Kidney epithelial cell (primary cell): ENCODE results near the gene HAUS7. TPM values are rescaled to one million over a fixed set of nuclear protein-coding genes. Genes with fewer than 3 reads are reported as not detected.

Experiments
- DNase-seq: peaks from one replicate; pipeline ENCODE4 v3.0.0-alpha.2; 2010; ENCODE audit warnings: low read depth
- H3K27me3 ChIP-seq: 2 replicates; pipeline ENCODE4 v1.6.0; 2011; ENCODE audit warnings: low read length; ENCODE audit not compliant: control insufficient read depth, insufficient read depth
- H3K36me3 ChIP-seq: 2 replicates; pipeline ENCODE4 v1.5.1; 2011; ENCODE audit warnings: low read length; ENCODE audit not compliant: control insufficient read depth, insufficient read depth
- H3K4me3 ChIP-seq: 2 replicates; pipeline ENCODE4 v1.5.1; 2011; ENCODE audit warnings: low read depth, mild to moderate bottlenecking, control low read depth, low read length
- total RNA-seq: library from RNA; depleted of rRNA; stranded (reverse); fragments of >200 nt; gene quantifications from 2 replicates; pipeline ENCODE4 v1.2.3, GENCODE V29; 2015
- TF ChIP-seq, protein P1 (sequence below): IDR thresholded peaks from 2 replicates; pipeline ENCODE4 v1.5.1; 2011; ENCODE audit warnings: mild to moderate bottlenecking, moderate library complexity, low read length, control low read depth, inconsistent platforms; ENCODE audit not compliant: insufficient read depth, poor library complexity, severe bottlenecking

Gene HAUS7
- total RNA-seq, 1 donor from 2014 or later, result 25.8 TPM

DNA sequence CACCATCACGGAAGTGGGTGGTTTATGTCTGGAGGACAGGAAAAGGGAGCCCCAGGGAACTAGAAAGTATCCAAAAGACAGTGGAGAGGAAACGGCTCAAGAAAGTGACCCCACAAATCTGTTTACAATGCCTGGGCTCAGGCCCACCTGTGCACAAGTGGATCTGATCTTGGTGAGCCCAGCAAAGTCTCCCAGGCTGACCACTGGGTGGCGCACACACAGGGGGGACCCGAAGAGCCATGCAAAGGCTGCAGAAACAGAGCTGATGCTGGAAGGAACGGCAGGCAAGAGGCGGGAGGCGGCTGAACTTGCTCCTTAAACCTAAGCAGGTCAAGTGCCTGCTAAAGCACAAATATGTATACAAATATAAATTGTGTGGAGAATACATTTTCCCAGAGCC, 9.6 kb downstream of the HAUS7 start:
- DNase-seq, result no peak
- Histone ChIP-seq H3K27me3 (no peaks in the 10 kb centered on the region), H3K4me3 (no peak overlapping the region), H3K36me3 (no peaks in the 10 kb centered on the region)
- TF ChIP-seq, protein P1, sequence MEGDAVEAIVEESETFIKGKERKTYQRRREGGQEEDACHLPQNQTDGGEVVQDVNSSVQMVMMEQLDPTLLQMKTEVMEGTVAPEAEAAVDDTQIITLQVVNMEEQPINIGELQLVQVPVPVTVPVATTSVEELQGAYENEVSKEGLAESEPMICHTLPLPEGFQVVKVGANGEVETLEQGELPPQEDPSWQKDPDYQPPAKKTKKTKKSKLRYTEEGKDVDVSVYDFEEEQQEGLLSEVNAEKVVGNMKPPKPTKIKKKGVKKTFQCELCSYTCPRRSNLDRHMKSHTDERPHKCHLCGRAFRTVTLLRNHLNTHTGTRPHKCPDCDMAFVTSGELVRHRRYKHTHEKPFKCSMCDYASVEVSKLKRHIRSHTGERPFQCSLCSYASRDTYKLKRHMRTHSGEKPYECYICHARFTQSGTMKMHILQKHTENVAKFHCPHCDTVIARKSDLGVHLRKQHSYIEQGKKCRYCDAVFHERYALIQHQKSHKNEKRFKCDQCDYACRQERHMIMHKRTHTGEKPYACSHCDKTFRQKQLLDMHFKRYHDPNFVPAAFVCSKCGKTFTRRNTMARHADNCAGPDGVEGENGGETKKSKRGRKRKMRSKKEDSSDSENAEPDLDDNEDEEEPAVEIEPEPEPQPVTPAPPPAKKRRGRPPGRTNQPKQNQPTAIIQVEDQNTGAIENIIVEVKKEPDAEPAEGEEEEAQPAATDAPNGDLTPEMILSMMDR, result peak; percentile 62

DNA sequence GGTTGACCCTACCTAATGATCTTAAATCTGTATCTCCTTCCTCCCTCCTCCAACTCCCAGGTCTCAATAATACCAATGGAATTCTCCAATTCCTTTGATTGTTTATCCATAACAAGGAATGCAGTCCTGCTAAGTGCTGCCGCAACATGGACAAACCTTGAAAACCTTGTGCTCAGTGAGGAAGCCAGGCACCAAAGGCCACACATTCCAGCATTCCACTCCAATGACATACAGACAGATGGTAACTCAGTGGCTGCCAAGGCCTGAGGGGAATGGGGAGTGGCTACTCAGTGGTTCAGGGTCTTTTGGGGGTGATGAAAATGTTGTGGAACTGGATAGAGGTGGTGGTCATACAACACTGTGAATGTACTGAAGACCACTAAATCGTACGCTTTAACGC, 10.4 kb downstream of the HAUS7 start:
- TF ChIP-seq, protein P1, result no peak
- Histone ChIP-seq H3K36me3 (no peaks in the 10 kb centered on the region), H3K4me3 (no peak overlapping the region), H3K27me3 (no peaks in the 10 kb centered on the region)
- DNase-seq, result peak; percentile 29

DNA sequence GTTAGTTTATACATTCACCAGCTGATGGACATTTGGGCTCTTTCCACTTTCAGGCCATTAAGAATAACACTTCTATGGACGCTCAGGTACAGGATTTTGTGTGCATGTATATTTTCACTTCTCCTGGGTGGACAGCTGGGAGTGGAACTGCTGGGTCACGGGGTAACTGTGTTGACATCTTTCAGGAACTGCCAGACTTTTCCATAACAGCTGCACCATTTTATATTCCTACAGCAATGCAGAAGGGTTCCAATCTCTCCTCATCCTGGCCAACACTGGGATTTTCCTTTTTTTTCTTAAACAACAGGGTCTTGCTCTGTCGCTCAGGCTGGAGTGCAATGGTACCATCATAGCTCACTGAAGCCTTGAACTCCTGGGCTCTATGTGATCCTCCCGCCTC, 11.9 kb downstream of the HAUS7 start:
- DNase-seq, result no peak
- H3K4me3 ChIP-seq, result no peak overlapping the region
- TF ChIP-seq, protein P1, result no peak
- no peaks in the 10 kb centered on the region for H3K27me3 ChIP-seq
- no peaks in the 10 kb centered on the region for H3K36me3 ChIP-seq

DNA sequence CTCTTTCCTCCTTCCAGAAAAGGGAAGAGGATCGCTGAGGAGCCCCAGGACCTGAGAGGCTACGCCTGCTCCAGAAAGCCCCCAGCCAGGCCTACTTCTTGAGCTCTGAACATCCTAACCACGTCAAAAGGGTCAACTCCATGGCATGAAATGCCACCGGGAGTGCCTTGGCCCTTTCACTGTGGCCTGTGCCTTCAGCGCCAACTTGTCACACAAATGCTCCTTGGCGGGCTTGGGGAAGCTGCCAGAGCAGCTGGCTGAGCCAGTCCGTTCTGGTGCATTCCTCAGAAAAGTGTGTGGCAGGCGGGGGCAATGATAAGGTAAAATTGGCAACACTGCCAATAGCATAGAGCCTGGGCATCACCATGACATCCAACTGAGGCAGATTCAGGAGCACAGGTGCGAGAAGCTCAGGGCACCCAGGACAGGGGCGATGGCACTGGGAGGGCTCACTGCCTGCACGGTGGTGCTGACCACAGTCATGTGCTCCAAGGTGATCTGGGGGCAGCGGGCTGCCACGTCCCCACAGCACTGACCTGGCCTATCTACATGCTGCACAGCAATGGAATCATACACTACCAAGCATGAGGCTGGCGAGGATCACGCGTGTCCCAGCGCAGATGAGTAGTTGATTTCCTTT, 12.4 kb downstream of the HAUS7 start:
- TF ChIP-seq, protein P1, result no peak
- Histone ChIP-seq H3K36me3 (no peaks in the 10 kb centered on the region), H3K27me3 (no peaks in the 10 kb centered on the region), H3K4me3 (no peak overlapping the region)
- no peak for DNase-seq

DNA sequence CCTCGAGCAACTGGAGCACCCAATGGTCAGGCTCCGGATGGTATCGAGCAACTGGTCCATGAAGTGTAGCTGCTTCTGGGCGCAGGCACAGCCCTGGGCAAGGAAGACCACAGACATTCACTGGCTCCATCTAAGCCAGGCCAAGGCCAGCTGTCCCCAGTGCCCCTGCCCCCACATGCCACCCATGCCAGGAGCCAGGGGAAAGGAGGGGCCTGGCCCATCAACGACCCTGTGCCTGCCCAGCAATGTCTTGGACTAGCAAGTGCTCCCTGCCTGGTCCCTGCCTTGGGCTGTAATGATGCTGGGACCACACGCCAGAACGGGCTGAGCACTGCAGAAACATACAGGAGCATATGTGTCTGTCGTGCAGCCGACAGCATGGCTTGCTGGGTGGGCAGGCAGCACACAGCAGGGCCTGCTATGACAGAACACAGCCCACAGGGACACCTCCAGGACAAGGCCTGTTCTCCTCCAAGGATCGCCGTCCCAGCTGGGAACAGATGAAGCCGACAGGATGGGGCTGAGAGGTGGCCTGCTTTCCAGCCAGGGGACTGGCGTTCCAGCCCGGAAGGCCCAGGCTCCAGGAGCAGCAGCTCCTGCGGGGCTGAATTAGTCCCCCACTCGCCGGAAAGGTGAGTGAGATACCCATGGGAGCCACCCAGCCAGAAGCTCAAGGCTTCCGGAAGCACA, 13.1 kb downstream of the HAUS7 start:
- no peaks in the 10 kb centered on the region for H3K36me3 ChIP-seq
- TF ChIP-seq, protein P1, result no peak
- DNase-seq, result no peak
- no peak overlapping the region for H3K4me3 ChIP-seq
- H3K27me3 ChIP-seq, result no peaks in the 10 kb centered on the region
